ENCODE data around the gene TTLL1.

The TTLL1 gene

DNA sequence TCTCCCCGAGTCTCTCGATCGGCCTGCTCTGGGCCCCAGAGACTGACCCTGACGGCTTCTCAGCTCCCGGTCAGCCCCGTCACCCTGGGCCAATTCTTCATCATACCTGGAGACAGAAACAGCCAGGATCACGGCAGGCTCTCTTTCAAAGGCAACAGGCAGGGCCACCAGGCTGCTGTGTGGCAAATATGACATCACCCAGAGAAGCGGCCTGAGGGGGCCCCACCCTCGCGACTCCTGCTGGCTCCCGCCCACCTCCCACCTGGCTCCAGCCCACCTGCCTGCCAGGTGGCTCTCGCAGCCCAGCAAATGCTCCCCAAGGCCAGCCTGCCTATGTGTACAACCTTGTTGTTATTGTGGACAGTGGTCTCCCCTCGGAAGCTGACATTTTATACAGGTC is 49.4 kb downstream of the TTLL1 start:
- TF ChIP-seq, protein P1, sequence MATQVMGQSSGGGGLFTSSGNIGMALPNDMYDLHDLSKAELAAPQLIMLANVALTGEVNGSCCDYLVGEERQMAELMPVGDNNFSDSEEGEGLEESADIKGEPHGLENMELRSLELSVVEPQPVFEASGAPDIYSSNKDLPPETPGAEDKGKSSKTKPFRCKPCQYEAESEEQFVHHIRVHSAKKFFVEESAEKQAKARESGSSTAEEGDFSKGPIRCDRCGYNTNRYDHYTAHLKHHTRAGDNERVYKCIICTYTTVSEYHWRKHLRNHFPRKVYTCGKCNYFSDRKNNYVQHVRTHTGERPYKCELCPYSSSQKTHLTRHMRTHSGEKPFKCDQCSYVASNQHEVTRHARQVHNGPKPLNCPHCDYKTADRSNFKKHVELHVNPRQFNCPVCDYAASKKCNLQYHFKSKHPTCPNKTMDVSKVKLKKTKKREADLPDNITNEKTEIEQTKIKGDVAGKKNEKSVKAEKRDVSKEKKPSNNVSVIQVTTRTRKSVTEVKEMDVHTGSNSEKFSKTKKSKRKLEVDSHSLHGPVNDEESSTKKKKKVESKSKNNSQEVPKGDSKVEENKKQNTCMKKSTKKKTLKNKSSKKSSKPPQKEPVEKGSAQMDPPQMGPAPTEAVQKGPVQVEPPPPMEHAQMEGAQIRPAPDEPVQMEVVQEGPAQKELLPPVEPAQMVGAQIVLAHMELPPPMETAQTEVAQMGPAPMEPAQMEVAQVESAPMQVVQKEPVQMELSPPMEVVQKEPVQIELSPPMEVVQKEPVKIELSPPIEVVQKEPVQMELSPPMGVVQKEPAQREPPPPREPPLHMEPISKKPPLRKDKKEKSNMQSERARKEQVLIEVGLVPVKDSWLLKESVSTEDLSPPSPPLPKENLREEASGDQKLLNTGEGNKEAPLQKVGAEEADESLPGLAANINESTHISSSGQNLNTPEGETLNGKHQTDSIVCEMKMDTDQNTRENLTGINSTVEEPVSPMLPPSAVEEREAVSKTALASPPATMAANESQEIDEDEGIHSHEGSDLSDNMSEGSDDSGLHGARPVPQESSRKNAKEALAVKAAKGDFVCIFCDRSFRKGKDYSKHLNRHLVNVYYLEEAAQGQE (IDR thresholded peaks at IDR 0.05; ENCODE audit: insufficient read depth in 1 of 2, low read depth in 2 of 2, low read length in 2 of 2): no peak
- TF ChIP-seq TAF1 (IDR thresholded peaks at IDR 0.05; ENCODE audit: borderline replicate concordance, insufficient read depth, low read length): no peak
- no peak for TF ChIP-seq FOXP2 (optimal IDR thresholded peaks at IDR 0.05; ENCODE audit: borderline replicate concordance, extremely low read depth, extremely low read length, insufficient read depth)
- TF ChIP-seq POLR2AphosphoS5 (IDR thresholded peaks at IDR 0.05; ENCODE audit: low read depth, low read length): no peak
- no peak for TF ChIP-seq SIN3A (IDR thresholded peaks at IDR 0.05; ENCODE audit: borderline replicate concordance, insufficient read depth, low read length)

GRCh38 chr22:43038325-43038724 is 50.9 kb downstream of the TTLL1 start:
- TF ChIP-seq, protein P1 (IDR thresholded peaks at IDR 0.05; ENCODE audit: insufficient read depth in 1 of 2, low read depth in 2 of 2, low read length in 2 of 2): no peak
- TF ChIP-seq TAF1 (IDR thresholded peaks at IDR 0.05; ENCODE audit: borderline replicate concordance, insufficient read depth, low read length) (no peak), SIN3A (IDR thresholded peaks at IDR 0.05; ENCODE audit: borderline replicate concordance, insufficient read depth, low read length) (no peak), FOXP2 (optimal IDR thresholded peaks at IDR 0.05; ENCODE audit: borderline replicate concordance, extremely low read depth, extremely low read length, insufficient read depth) (no peak)

DNA sequence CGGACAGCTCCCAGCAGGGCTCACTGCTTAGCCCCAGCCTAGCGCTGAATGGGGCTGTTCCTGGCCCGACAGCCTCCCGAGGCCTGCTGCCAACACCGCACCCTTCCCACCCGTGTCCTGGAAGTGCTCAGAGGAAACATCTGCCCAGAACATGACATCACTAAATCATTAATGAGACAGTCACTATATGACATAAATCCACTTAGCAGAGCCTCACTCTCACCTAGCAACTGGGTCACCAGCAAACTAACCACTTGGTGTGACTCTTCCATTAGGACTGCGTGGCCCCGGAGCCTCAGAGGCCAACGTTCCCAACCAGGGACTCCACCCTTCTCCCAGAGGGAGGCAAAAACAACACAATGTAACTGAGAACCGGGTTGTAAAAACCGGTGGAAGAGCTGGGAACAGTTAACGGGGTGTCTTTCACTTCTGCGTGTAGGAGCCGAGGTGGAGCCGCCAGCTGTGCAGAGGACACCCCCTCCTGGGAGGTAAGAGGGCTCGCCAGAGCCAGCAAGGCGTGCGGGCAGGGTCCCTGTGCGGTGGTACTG is 52.8 kb downstream of the TTLL1 start:
- TF ChIP-seq FOXP2 (optimal IDR thresholded peaks at IDR 0.05; ENCODE audit: borderline replicate concordance, extremely low read depth, extremely low read length, insufficient read depth): no peak
- TF ChIP-seq POLR2AphosphoS5 (IDR thresholded peaks at IDR 0.05; ENCODE audit: low read depth, low read length): no peak
- TF ChIP-seq, protein P1 (IDR thresholded peaks at IDR 0.05; ENCODE audit: insufficient read depth in 1 of 2, low read depth in 2 of 2, low read length in 2 of 2): no peak
- TF ChIP-seq SIN3A (IDR thresholded peaks at IDR 0.05; ENCODE audit: borderline replicate concordance, insufficient read depth, low read length): no peak
- TF ChIP-seq TAF1 (IDR thresholded peaks at IDR 0.05; ENCODE audit: borderline replicate concordance, insufficient read depth, low read length): no peak

- TF ChIP-seq, protein P1 (IDR thresholded peaks at IDR 0.05; ENCODE audit: insufficient read depth in 1 of 2, low read depth in 2 of 2, low read length in 2 of 2): no peak
- TF ChIP-seq TAF1 (IDR thresholded peaks at IDR 0.05; ENCODE audit: borderline replicate concordance, insufficient read depth, low read length) (no peak), POLR2AphosphoS5 (IDR thresholded peaks at IDR 0.05; ENCODE audit: low read depth, low read length) (no peak), SIN3A (IDR thresholded peaks at IDR 0.05; ENCODE audit: borderline replicate concordance, insufficient read depth, low read length) (no peak), FOXP2 (optimal IDR thresholded peaks at IDR 0.05; ENCODE audit: borderline replicate concordance, extremely low read depth, extremely low read length, insufficient read depth) (no peak)
Observed at GRCh38 chr22:43035250-43035649, 53.9 kb downstream of the TTLL1 start.

DNA sequence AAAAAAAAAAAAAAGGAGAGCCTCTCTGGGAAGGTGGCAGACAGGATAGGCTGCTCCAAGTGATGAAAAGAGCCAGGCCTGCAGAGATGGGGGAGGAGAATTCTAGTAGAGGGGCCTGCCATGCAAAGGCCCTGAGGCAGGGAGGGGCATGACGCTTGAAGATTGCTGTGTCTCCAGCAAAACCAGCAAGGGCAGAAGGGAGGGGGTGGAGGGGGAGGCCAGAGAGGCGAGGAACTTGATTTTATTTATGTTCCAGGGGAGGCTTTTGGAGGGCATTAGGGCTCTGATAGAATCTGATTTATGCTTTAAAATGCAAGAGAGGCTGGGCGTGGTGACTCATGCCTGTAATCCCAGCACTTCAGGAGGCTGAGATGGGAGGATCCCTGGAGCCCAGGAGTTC is 57.6 kb downstream of the TTLL1 start:
- TF ChIP-seq, protein P1 (IDR thresholded peaks at IDR 0.05; ENCODE audit: insufficient read depth in 1 of 2, low read depth in 2 of 2, low read length in 2 of 2): no peak
- TF ChIP-seq POLR2AphosphoS5 (IDR thresholded peaks at IDR 0.05; ENCODE audit: low read depth, low read length): no peak

Data from PFSK-1 (cell line).